Measurements from ENCODE around the gene LNX1.

DNA sequence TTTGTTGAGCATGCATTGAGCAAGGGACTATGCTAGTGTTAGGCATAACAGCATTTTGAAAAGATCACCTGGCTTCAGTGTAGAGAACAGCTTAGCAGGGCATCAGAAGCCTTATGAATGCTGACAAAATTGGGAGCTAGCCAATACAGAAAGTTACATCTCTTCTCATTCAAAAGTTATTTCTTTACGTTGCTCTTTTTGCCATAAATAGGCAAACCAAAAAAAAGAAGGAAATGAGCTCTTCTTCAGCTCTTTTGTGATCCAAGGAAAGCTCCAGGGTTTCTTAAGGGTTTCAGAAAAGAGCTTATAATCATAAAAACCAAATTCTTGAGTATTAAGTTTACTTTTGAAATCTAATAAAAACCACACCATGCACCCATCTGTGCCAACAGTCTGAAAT is 35.2 kb upstream of the LNX1 start:
- TF ChIP-seq, protein P1, sequence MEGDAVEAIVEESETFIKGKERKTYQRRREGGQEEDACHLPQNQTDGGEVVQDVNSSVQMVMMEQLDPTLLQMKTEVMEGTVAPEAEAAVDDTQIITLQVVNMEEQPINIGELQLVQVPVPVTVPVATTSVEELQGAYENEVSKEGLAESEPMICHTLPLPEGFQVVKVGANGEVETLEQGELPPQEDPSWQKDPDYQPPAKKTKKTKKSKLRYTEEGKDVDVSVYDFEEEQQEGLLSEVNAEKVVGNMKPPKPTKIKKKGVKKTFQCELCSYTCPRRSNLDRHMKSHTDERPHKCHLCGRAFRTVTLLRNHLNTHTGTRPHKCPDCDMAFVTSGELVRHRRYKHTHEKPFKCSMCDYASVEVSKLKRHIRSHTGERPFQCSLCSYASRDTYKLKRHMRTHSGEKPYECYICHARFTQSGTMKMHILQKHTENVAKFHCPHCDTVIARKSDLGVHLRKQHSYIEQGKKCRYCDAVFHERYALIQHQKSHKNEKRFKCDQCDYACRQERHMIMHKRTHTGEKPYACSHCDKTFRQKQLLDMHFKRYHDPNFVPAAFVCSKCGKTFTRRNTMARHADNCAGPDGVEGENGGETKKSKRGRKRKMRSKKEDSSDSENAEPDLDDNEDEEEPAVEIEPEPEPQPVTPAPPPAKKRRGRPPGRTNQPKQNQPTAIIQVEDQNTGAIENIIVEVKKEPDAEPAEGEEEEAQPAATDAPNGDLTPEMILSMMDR (conservative IDR thresholded peaks at IDR 0.05), result no peak
- TF ChIP-seq ZFX (IDR thresholded peaks at IDR 0.05), result no peak

Measured in C4-2B (cell line).